UCSD-AML1 (cell line): ENCODE results near the gene TRIM5.
A peak's percentile ranks its signal among the peaks of the same experiment; 100 is the strongest.
"Not testable (repeated sequence)": the region's sequence is repeated elsewhere in the genome, so short reads cannot be mapped to it uniquely, and the experiment has no call there.

Experiments used
- DNase-seq: peaks from one replicate; lab custom pipeline; 2025; ENCODE audit not compliant: unreplicated experiment; lab: John Stamatoyannopoulos, UW

TRIM5 gene

DNA sequence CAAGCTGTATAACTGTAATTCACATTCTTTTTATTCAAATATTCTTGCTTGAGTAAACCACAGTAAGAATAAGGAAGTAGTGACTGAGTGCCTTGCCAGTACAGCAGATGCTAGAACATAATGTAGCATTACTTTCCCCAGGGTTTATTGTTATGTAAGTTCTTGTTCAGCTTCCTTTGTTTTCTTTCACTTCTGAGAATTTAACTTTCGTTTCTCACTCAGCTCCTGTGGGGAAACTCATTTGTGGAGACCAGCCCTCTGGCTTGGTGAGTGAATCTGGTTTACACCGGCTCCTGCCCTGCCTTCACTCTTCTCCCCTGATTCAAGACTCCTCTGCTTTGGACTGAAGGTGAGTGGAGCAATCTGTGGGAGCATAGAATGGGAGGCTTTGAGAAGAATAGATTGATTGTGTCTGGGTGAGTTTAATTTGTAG, 4.7 kb upstream of the TRIM5 start, which contains the start of gene TRIM22:
Gene TRIM22, plus strand, starts transcription at position 240 of the 433 bp plus-strand sequence. CDS start 6,443 bp downstream, outside the sequence.
- DNase-seq = peak; percentile 36

DNA sequence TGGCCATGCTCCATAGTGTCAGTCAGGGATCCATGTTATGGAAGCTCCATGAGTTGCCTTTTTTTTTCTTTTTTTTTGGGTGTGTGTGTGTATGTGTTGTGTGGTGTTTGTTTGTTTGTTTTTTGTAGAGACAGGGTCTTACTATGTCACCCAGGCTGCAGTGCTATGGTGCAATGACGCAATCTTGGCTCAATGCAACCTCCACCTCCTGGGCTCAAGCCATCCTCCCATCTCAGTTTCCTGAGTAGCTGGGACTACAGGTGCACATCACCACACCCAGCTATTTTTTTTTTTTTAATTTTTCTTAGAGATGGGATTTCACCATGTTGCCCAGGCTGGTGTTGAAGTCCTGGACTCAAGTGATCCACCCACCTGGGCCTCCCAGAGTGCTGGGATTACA, 3.6 kb upstream of the TRIM5 start:
- no peak for DNase-seq

DNA sequence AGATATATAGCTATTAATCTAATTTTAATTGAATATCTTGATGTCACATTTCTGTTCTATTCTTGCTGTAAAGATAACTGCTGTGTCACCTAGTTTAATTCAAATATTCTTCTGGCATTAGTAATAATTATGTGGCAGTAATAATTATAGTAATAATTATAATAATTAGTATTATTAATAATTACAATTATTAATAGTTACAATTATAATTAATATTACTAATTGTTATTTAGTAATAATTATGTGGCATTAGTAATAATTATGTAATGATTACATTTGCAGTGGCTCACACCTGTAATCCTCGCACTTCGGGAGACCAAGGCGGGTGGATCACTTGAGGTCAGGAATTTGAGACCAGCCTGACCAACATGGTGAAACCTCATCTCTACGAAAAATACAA, 1.6 kb upstream of the TRIM5 start:
- DNase-seq = no peak

DNA sequence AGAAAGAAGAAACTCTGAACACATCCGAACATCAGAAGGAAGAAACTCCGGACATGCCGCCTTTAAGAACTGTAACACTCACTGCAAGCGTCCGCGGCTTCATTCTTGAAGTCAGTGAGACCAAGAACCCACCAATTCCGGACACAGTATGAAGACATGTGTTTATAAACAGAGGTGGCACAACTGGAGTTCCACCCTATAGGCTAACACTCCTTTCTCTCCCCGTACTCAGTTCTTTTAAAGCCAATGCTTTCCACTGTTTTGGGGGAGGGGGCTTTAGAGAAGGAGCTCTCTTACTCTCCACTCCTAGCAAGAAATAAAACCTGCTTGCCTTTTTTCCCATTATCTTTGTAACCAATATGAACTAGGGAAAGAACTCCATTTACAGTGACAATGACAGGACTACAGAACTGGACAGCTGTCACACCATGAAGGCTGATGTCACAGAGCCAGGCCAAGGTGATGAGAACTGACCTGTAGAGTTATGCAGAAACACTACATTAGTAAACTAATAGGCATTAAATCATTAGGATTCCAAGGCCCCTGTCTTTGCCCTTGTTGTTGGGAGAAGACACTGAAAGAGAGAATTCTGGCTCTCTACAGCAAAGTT, 733 bp downstream of the TRIM5 start:
- DNase-seq = no peak

DNA sequence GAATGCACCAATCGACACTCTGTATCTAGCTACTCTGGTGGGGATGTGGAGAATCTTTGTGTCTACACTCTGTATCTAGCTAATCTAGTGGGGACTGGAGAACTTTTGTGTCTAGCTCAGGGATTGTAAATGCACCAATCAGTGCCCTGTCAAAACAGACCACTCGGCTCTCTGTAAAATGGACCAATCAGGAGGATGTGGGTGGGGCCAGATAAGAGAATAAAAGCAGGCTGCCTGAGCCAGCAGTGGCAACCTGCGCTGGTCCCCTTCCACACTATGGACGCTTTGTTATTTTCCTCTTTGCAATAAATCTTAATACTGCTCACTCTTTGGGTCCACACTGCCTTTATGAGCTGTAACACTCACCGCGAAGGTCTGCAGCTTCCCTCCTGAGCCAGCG, 1.3 kb downstream of the TRIM5 start:
- DNase-seq = not testable (repeated sequence)

DNA sequence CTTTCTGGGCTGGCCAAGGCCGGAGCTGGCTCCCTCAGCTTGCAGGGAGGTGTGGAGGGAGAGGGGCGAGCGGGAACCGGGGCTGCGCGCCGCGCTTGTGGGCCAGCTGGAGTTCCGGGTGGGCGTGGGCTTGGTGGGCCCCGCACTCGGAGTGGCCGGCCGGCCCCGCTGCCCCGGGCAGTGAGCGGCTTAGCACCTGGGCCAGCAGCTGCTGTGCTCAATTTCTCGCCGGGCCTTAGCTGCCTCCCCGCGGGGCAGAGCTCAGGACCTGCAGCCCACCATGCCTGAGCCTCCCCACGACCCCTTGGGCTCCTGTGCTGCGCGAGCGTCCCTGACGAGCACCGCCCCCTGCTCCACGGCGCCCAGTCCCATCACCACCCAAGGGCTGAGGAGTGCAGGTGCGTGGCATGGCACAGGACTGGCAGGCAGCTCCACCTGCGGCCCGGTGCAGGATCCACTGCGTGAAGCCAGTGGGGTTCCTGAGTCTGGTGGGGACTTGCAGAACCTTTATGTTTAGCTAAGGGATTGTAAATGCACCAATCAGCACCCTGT, 1.9 kb downstream of the TRIM5 start:
- DNase-seq = not testable (repeated sequence)

DNA sequence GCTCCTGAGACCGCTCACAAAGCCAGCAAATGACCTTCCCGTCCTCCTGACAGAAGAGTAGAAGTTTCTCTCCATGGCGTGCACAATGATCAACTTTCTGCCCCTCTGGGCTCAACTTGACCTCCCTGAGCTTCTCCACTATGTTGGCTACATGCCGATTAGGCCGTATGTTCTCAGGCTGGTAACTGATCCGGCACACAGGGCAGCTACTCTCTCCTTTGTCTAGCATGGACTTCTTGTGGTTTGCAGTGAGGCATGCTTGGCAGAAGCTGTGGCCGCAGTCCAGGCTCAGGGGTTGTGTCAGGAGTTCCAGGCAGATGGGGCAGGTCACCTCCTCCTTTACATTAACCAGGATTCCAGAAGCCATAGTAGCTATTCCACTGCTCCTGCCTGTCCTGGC, 5.1 kb downstream of the TRIM5 start:
- DNase-seq = no peak

DNA sequence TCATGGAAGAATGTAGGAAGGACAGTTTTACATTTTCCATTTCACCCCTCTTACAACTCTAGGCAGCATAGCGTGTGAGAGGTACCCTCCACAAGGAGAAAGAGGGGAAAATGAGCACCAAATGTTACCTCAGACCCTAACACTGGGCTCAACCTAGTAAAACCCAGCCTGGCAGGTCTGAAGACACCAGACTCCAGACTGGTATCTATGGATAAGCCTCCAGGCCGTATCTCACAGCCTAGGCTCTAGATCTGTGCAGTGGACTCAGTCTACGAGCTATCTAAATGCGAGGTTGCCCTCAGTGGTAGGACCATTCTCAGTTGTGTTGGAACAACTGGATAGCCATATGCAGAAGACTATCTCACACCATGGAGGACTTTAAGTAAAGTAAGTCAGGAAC, 10.5 kb downstream of the TRIM5 start:
- DNase-seq = no peak

DNA sequence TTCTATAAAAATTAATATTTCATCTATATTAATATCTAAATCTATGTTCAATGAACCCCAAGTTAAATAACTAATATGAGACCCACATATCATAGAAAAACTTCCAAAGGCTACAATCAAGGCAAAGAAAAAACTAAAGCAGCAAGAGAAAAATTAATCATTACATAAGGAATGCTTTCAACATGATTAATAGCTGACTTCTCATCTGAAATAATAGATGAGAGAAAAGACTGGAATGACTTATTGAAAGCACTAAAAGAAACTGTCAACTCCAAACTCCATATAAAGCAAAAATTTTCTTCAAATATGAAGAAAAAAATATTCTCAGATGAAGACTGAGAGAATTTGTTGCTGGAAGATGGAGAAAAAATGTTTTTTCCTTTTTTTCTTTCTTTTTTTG, 13.0 kb downstream of the TRIM5 start:
- no peak for DNase-seq

DNA sequence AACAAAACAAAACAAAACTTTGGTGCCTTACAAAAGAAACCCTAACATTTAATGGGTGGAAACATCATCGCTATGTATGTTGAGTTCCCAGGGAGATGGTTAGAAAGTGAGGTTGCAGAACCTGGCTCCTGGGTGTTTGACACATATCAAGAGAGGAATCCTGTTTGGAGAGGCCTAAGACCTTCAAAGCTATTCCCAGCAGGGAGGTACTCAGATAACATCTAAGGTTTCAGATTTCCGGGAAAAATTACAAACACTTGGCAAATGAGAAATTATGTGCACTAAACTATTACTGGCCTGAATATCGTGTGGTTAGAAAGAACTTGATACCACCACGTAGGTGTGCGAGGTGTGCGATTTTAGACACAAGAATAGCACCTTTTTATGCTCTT, 18.5 kb downstream of the TRIM5 start:
- DNase-seq = no peak

DNA sequence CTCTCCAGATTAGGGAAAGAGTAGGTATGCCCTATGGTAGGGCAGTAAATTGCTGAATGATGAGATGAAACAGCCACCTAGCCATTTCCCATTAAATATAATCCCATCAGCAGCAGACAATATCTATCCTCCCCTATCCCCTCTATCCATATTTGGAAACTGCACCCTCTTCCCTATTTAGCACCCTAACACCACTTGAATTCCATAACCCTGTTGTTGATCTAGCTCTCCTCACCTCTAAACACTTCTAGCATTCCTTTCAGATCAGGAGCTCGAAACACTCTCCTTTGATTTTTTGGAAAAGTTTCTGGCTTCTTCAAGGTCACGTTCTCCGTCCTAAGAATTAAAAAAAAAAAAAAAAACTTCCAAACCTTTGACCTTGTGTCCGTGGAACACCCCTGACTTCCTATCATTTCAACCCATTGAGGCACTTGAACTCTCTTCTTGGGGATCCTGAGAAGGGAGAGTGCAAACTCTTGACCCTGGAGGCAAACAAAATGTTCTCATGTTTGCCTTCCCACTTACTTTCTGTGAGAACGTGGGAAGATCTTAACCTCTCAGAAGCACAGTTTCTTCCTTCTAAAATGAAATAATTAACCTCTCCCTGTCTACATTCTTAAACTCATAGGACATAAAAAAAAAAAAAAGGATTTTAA, 19.0 kb downstream of the TRIM5 start:
- DNase-seq = no peak

DNA sequence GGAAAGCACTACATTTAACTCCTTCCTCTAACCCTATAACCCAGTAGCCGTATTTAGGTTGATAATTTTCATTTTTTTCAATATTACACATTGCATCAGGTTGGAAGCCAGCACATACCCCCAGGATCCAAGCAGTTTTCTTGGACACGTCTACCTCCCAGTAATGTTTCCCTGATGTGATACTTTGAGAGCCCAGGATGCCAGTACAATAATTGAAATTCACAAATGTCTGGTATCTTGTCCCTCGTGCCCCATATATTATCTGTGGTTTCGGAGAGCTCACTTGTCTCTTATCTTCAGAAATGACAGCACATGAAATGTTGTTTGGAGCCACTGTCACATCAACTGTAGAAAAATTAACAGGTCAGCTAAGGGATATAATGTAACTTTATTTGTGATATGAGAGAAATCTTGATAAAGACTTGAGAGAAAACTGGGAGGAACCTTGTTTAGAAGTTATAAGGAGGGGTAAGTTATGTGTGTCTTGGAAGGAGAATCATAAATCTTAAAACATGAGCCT, 19.8 kb downstream of the TRIM5 start:
- no peak for DNase-seq

DNA sequence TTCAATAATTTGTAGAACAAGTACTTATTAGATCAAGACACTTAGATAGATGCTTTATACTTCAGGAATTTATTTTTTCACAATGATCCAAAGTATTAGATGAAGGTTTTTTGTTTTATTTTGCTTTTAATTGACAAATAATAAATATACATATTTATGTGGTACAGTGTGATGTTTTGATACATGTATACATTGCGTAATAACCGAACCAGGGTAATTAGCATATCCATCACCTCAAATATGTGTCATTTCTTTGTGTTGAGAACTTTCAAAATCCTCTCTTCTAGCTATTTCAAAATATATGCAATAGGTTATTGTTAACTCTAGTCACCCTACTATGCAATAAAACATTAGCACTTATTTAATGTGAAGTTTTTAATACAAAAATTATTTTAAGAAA, 21.4 kb downstream of the TRIM5 start:
- no peak for DNase-seq

DNA sequence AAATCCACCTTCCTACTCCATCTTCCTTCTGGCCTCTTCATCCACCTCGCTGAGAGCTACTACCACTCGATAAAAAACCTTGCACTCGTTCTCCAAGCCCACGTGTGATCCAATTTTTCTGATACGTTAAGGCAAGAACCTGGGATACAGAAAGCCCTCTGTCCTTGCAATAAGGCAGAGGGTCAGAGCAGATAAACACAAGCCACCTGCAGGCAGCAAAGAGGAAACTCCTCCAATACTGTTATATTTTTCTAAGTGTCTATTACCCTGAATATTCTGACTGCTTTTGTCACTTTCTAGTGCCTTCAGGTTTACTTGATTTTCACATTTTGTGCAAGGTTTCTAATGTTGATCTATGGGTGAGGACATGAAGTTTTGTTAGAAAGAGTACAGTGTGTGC, 26.6 kb downstream of the TRIM5 start:
- no peak for DNase-seq

DNA sequence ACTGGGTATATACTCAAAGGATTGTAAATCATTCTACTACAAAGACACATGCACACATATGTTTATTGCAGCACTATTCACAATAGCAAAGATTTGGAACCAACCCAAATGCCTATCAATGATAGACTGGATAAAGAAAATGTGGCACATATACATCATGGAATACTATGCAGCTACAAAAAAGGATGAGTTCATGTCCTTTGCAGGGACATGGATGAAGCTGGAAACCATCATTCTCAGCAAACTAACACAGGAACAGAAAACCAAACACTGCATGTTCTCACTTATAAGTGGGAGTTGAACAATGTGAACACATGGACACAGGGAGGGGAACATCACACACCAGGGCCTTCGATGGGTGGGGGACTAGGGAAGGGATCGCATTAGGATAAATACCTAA, 27.9 kb downstream of the TRIM5 start:
- not testable (repeated sequence) for DNase-seq

DNA sequence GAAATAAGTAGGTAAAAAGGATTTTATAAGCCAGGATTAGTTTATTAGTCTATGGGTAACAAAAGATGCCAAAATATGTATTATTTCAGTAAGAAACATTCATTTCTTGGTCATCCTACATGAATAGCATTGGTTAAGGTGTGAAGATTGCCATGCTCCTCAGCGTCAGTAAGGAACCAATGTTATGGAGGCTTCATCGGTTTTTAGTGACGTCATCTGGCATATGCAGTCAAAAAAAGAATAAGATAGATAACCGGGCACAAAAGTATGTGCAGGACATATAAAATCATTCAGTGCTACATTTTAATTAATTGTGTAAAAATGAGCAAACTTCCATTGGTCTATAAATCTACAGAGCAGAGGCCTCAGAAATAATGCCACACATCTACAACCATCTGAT, 29.4 kb downstream of the TRIM5 start:
- DNase-seq = no peak

DNA sequence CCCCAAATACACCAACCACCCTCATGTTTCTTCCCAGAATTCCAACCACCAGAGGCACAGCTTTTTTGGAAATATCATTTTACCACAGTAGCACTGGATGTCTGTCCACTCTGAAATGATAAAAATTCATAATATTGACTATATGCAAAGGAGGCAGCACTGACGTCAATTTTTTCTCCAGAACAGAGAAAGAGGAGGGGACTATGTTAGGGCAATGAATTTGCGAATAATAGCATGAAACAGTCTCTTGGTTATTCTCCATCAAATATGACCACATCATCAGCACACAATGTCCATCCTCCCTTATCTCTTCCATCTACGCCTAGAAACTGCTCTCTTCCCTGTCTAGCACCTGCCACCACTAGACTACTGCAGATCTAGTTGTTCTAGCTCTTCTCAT, 38.7 kb downstream of the TRIM5 start:
- no peak for DNase-seq

DNA sequence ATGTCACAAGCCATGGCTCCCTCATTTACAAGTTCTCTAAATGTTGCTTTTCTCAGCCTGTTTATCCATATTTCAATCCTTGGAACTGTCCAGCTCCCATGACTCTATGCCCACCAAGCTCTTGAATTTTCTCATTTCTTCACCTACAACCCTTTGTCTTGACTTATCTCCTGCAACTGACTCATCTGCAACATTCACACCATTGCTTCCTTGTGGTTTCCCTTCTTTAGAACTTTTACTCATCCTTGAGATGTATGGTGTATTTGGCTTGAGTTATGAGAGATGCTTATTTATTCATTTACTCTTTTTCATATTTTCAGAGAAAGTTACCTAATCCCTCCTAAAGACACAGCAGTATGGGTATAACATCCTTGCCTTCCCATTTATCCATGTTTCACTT, 41.3 kb downstream of the TRIM5 start:
- no peak for DNase-seq

DNA sequence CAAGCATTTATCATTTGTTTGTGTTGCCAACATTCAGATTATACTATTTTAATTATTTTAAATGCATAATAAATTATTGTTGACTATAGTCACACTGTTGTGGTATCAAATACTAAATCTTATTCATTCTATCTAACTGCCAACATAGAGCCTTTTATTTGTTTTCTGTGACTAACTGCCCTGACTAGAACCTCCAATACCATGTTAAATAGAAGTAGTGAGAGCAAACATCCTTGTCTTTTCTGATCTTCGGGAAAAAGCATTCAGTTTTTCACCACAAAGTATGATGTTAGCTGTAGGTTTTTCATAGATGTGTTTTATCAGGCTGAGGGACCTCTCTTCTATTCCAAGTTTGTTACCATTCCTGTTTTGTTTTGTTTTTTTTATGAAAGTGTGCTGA, 44.9 kb downstream of the TRIM5 start:
- DNase-seq = no peak

DNA sequence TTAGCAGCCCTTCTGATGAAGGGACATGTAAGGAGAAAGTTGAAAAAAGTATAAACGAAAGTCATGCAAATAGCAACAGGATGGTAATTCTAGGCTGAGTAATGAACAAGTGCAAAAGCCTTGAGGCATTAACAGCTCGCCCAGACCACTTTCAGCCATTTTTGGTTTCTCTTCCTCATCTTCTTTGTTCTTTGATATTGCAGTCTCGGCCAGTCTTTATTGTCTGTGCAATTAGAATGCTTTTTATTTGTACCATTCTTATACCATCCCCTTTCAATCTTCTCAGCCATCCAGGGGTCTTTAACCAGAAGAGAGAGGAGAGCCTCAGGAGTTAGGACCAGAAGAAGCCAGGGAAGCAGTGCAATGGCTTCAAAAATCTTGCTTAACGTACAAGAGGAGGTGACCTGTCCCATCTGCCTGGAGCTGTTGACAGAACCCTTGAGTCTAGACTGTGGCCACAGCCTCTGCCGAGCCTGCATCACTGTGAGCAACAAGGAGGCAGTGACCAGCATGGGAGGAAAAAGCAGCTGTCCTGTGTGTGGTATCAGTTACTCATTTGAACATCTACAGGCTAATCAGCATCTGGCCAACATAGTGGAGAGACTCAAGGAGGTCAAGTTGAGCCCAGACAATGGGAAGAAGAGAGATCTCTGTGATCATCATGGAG, 52.8 kb downstream of the TRIM5 start:
- no peak for DNase-seq

DNA sequence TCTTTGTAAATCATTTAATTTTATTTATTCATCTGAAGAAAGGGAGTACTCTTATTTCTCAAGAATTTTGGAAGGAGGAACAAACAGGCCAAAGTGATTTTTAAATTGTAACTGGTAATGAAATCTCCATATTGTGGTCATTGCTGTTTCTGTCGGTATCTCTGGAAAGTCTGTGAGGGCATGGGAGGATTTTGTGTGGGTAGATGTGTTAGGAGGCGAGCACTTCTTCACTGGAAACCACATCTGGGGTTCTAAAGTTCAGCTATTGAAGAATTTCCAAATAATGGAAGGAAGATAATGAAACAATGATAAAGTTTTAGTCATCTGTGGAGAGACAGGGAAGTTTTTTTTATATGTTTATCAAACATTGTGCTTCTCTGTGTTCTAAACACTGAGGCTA, 53.5 kb downstream of the TRIM5 start:
- no peak for DNase-seq

DNA sequence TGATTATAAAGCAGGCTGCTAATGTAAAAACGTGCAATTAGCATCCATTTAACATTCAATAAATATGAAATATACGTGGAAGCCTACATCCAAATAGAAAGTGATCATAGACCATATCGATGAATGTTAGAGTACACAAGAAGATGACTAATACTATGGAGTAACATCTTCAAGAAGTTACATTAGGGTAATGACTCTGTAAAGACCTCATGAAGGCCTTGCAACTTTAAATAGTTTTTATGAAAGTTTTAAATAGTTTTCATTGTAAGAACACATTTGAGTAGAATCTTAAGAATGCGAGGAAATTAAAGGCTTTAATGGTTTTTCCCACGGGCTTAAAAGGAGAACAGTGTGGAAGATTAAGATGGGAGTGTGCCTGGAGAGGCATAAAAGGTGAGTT, 58.7 kb downstream of the TRIM5 start:
- DNase-seq = no peak
